HFFc6 (cell line): ENCODE data around the gene EVI5L. TPM values are rescaled to one million over a fixed set of nuclear protein-coding genes. Genes with fewer than 3 reads are reported as not detected.
A peak's percentile ranks its signal among the peaks of the same experiment; 100 is the strongest.

Experiments
- DNase-seq: peaks from one replicate; pipeline ENCODE4 v3.0.0-alpha.2; 2018
- H3K27ac Mint-ChIP-seq: 2 replicates; pipeline ENCODE4 v1.8.0; 2020; ENCODE audit warnings: mild to moderate bottlenecking, mixed read lengths
- H3K27me3 Mint-ChIP-seq: 2 replicates; pipeline ENCODE4 v1.8.0; 2021; ENCODE audit warnings: mild to moderate bottlenecking, moderate library complexity, mixed read lengths; ENCODE audit not compliant: insufficient read depth
- H3K36me3 Mint-ChIP-seq: 2 replicates; pipeline ENCODE4 v1.8.0; 2021; ENCODE audit warnings: low read depth, mixed read lengths
- H3K4me1 Mint-ChIP-seq: 2 replicates; pipeline ENCODE4 v1.8.0; 2020; ENCODE audit warnings: low read depth, mixed read lengths
- H3K4me3 Mint-ChIP-seq: 2 replicates; pipeline ENCODE4 v1.8.0; 2020; ENCODE audit warnings: mild to moderate bottlenecking, moderate library complexity, mixed read lengths
- H3K9me3 Mint-ChIP-seq: 2 replicates; pipeline ENCODE4 v1.8.0; 2020; ENCODE audit warnings: mild to moderate bottlenecking, mixed read lengths
- total RNA-seq, 6 experiments: library from RNA; stranded (reverse); fragmentation: NEBNext Ultra II Directional; extraction: Animal tissue kit (Norgen Biotek cat#: 25700); gene quantifications; 2 replicates in 1 of 6; 3 replicates in 5 of 6; pipeline ENCODE4 v1.2.3, GENCODE V29; 2021
- TF ChIP-seq, protein P1 (sequence below): fragments of 200-600 bp; sonication (generic); IDR thresholded peaks from 2 replicates; pipeline ENCODE4 v1.5.0; 2021; ENCODE audit warnings: antibody characterized with exemption, mild to moderate bottlenecking

Gene EVI5L
- total RNA-seq, 6 experiments from 2014 or later: 26.4 to 33.0 (median 27.7) TPM

DNA sequence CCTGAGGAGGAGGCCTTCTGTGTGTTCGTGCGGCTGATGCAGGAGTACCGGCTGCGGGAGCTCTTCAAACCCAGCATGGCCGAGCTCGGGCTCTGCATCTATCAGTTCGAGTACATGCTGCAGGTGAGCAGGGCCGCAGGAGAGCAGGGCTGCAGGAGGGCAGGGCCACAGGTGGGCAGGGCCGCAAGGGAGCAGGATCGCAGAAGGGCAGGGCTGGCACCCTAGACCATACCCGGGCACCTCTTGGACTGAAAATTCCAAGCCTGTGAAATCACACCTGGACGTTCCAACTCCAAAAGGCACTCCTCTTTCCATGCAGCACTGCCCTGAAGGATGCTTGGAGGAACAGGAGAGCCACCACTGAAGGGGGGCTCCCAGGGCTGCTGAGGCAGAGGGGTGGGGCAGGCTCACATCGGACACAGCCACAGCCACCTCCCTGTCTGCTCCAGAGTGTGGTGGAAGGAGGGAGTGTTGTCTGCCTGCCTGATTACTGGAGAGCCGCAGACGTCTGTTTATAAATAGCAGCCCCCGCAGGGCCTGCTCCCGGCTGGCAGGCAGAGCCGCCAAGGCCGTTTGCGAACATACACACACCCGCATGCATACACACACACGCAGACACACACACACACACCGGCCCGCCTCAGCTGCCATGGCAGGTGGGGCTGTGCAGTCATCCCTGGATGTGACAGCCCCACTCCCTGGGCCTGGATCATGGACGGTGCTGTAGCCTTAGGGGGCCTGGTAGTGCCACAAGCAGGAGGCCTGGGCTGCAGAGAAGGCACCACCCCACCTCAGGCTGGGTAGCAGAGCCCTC is 20.2 kb downstream of the EVI5L start:
- Mint-ChIP-seq H3K27ac (no peak overlapping the region), H3K4me1 (peaks cover 6% of the 10 kb centered on the region; the same call in 1 of the 2 replicates), H3K4me3 (no peak overlapping the region), H3K27me3 (peaks cover 3% of the 10 kb centered on the region), H3K9me3 (no peaks in the 10 kb centered on the region), H3K36me3 (no peaks in the 10 kb centered on the region)
- no peak for DNase-seq
- TF ChIP-seq, protein P1, sequence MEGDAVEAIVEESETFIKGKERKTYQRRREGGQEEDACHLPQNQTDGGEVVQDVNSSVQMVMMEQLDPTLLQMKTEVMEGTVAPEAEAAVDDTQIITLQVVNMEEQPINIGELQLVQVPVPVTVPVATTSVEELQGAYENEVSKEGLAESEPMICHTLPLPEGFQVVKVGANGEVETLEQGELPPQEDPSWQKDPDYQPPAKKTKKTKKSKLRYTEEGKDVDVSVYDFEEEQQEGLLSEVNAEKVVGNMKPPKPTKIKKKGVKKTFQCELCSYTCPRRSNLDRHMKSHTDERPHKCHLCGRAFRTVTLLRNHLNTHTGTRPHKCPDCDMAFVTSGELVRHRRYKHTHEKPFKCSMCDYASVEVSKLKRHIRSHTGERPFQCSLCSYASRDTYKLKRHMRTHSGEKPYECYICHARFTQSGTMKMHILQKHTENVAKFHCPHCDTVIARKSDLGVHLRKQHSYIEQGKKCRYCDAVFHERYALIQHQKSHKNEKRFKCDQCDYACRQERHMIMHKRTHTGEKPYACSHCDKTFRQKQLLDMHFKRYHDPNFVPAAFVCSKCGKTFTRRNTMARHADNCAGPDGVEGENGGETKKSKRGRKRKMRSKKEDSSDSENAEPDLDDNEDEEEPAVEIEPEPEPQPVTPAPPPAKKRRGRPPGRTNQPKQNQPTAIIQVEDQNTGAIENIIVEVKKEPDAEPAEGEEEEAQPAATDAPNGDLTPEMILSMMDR: no peak

DNA sequence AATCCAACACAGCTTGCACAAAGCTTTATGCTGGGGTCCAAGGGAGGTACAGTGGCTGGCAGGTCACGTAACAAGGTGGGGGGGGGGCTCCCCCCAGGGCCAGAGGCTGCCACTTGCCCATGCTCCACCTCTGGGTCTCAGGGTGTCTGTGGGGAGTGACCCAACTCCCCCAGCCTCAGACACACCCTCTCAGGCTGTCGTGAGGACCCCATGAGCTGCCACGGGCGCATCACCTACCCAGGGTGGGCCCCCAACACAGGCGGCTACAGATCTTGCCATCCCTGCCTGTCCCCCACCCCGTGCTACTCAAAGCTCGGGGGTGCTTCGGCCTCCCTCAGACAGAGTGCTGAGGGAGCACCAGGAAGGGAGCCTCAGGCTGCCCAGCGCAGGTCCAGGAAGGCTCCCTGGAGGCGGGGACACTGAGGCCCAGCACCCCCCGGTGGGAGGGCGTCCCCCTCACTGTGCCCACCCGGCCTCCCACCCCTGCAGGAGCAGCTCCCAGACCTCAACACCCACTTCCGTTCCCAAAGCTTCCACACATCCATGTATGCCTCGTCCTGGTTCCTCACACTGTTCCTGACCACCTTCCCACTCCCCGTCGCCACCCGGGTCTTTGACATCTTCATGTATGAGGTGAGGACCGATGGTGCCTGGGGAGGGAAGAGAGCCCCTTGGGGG is 21.1 kb downstream of the EVI5L start:
- no peak for DNase-seq
- Mint-ChIP-seq H3K9me3 (no peaks in the 10 kb centered on the region), H3K27ac (no peak overlapping the region), H3K4me3 (no peak overlapping the region), H3K4me1 (peaks cover 6% of the 10 kb centered on the region; the same call in 1 of the 2 replicates), H3K36me3 (no peaks in the 10 kb centered on the region), H3K27me3 (peaks cover 3% of the 10 kb centered on the region)
- TF ChIP-seq, protein P1: no peak

DNA sequence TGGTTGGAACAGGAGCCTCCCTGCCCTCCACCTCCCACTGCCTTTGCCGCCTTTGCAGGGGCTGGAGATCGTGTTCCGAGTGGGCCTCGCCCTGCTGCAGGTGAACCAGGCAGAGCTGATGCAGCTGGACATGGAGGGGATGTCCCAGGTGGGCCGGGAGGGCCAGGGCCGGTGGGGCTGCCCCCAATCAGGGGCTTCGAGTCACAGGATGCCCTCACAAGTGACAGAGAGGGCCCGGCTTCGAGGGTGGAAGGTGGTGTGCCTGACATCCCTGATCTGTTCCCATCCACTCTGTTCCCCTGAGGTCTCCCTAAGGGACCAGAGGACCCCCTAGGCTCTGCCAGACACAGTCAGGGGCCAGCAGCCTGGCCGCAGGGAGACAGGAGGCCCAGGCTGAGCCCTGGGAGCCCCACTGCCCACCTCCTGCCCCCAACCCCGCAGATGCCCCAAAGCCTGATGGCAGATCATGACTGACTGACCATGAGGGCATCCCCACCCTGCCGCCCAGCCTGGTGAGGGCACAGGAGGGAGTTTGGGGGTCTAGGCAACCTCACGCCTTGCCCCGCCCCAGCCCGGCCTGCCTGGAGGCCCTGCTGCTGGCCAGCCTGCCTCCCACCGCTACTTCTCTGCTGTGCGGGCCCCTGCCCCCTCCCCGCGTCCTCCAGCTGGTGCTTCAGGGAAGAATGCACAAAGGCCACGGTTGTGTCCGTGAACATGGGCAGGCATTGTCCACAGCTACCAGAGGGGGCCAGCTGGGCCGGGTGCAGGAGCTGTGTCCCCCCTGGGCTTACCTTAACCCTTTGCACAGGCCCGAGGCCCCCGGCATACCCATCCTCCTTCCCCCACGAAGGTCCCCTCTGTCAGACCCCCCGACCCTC is 21.8 kb downstream of the EVI5L start:
- H3K27me3 Mint-ChIP-seq: peaks cover 3% of the 10 kb centered on the region
- H3K9me3 Mint-ChIP-seq: no peaks in the 10 kb centered on the region
- no peaks in the 10 kb centered on the region for H3K36me3 Mint-ChIP-seq
- DNase-seq: no peak
- H3K27ac Mint-ChIP-seq: no peak overlapping the region
- H3K4me1 Mint-ChIP-seq: peaks cover 6% of the 10 kb centered on the region; the same call in 1 of the 2 replicates
- TF ChIP-seq, protein P1: no peak
- H3K4me3 Mint-ChIP-seq: no peak overlapping the region

DNA sequence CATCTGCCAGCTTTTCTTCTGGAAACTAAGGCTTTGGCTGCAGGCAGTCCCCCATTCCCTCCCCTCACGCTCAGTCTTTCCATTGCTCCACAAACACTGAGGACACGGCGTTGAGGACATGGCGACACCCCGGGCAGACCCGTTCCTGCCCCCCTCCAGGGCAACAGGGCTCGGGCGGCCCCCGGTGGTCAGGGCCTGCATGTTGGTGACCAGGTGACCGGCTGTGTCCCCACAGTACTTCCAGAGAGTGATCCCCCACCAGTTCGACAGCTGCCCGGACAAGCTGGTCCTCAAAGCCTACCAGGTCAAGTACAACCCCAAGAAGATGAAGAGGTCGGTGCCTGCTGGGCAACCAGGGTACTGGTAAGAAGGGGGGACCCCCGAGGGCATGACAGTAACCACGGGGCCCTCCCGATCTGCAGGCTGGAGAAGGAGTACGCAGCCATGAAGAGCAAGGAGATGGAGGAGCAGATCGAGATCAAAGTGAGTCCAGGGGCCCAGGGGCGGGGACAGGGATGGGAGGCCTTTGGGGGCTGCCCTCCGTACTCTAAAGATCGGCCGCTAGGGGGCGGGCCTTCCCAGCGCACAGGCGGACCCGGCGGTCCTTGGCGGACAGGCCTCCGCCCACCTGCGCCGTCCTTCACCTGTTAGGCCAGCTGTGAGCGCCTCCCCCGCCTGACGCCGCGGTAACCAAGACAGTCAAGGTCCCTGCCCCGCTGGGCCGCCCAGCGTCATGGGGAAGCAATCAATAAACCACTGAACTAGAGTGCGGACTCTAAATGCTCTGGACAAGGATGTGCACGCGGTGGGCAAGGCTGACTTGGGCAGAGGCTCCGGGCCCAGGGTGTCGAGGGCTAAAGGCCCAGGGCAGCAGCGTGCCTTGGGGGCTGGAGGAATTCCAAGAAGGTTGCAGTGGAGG is 23.1 kb downstream of the EVI5L start:
- TF ChIP-seq, protein P1: peak; percentile 91
- H3K27ac Mint-ChIP-seq: no peak overlapping the region

More for the DNA sequence above, 23.1 kb downstream of the EVI5L start:
- H3K36me3 Mint-ChIP-seq: no peaks in the 10 kb centered on the region
- peaks cover 3% of the 10 kb centered on the region for H3K27me3 Mint-ChIP-seq
- H3K9me3 Mint-ChIP-seq: no peaks in the 10 kb centered on the region
- peaks cover 6% of the 10 kb centered on the region; the same call in 1 of the 2 replicates for H3K4me1 Mint-ChIP-seq
- no peak overlapping the region for H3K4me3 Mint-ChIP-seq
- DNase-seq: no peak
